ENCODE results near the gene TPD52L1. TPM values are rescaled to one million over a fixed set of nuclear protein-coding genes. Genes with fewer than 3 reads are reported as not detected.

TPD52L1 gene
- total and polyA plus RNA-seq, 2 of the 13 experiments (the other 11 are each of a cell fraction or from before 2014, with no cell fraction given) = 0.49 to 0.53 TPM

GRCh38 chr6:125174626-125175025 lies 21.1 kb downstream of the TPD52L1 start (continued):
- TF ChIP-seq FOXP4 (CRISPR knock-in tag; IDR thresholded peaks at IDR 0.05) (0 out of 2 replicates have a peak, but pooled peaks have one; percentile 21), ZNF329 (CRISPR knock-in tag; IDR thresholded peaks at IDR 0.05; ENCODE audit: low read depth) (no peak), GATAD2A (CRISPR knock-in tag; IDR thresholded peaks at IDR 0.05) (peak; percentile 47; the same call in 1 of the 2 replicates), ZNF414 (CRISPR knock-in tag; IDR thresholded peaks at IDR 0.05) (0 out of 2 replicates have a peak, but pooled peaks have one; percentile 29), GLI4 (CRISPR knock-in tag; IDR thresholded peaks at IDR 0.05; ENCODE audit: borderline replicate concordance) (no peak), AHDC1 (CRISPR knock-in tag; IDR thresholded peaks at IDR 0.05; ENCODE audit: borderline replicate concordance) (peak; percentile 35; the same call in 1 of the 2 replicates), PAXIP1 (CRISPR knock-in tag; conservative IDR thresholded peaks at IDR 0.05) (peak; percentile 39), IRF2 (CRISPR knock-in tag; IDR thresholded peaks at IDR 0.05) (0 out of 2 replicates have a peak, but pooled peaks have one; percentile 20), IKZF5 (CRISPR knock-in tag; IDR thresholded peaks at IDR 0.05) (0 out of 2 replicates have a peak, but pooled peaks have one; percentile 27), ZNF704 (CRISPR knock-in tag; IDR thresholded peaks at IDR 0.05; ENCODE audit: borderline replicate concordance) (no peak), ZSCAN9 (CRISPR knock-in tag; IDR thresholded peaks at IDR 0.05; ENCODE audit: borderline replicate concordance) (no peak), HOMEZ (CRISPR knock-in tag; IDR thresholded peaks at IDR 0.05; ENCODE audit: low read depth) (peak; percentile 29; the same call in 1 of the 2 replicates)
